GM10266 (cell line): ENCODE measurements around the gene HMOX1.

Experiments used
- DNase-seq: peaks from one replicate; pipeline ENCODE4 v3.0.0; 2012; ENCODE audit errors: extremely low spot score
- TF ChIP-seq, protein P1 (sequence below): IDR thresholded peaks from 2 replicates; pipeline ENCODE4 v1.5.1; 2012; ENCODE audit warnings: mild to moderate bottlenecking, low read depth; ENCODE audit not compliant: control insufficient read depth, insufficient read depth; ENCODE audit errors: missing control alignments

HMOX1 gene

DNA sequence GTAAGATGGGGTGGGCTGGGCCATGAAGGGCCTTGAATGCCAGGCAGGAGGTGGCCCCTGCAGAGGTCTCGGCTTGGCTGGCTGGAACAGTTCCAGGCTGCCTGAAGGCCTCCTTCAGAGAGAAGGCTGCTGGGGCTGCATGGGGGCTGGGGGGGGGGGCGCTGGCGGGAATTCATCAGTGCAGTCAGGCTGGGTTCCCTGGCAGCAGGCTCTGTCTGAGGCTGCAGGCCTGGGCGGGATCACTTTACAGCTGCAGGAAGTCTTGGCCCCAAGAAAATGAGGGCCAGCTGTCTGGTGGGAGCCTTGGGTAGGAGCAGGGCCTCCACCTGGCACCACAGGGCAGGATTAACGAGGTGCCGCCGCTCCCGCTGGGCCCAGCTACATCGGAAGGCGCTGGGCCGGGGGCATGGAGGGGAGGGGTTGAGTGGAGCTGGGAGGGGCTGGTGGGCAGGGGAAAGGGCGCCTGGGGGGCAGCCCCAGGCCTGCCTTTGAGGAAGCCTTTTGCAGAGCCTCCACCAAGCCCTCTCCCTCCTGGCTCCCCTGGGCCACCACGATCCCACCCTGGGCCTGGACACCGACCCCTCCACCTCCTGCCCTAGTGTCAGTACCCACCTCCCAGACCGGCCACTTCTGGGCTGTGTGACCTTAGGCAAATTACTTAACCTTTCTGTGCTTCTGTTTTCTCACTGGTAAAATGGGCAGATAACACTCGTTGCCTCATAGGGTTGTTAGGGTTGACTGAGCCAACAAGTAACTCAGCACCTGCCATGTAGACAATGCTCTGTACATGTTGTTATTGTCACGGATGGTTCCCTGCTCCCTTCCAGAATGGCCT lies 31.0 kb upstream of the HMOX1 start:
- no peak for DNase-seq
- TF ChIP-seq, protein P1, sequence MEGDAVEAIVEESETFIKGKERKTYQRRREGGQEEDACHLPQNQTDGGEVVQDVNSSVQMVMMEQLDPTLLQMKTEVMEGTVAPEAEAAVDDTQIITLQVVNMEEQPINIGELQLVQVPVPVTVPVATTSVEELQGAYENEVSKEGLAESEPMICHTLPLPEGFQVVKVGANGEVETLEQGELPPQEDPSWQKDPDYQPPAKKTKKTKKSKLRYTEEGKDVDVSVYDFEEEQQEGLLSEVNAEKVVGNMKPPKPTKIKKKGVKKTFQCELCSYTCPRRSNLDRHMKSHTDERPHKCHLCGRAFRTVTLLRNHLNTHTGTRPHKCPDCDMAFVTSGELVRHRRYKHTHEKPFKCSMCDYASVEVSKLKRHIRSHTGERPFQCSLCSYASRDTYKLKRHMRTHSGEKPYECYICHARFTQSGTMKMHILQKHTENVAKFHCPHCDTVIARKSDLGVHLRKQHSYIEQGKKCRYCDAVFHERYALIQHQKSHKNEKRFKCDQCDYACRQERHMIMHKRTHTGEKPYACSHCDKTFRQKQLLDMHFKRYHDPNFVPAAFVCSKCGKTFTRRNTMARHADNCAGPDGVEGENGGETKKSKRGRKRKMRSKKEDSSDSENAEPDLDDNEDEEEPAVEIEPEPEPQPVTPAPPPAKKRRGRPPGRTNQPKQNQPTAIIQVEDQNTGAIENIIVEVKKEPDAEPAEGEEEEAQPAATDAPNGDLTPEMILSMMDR: no peak

DNA sequence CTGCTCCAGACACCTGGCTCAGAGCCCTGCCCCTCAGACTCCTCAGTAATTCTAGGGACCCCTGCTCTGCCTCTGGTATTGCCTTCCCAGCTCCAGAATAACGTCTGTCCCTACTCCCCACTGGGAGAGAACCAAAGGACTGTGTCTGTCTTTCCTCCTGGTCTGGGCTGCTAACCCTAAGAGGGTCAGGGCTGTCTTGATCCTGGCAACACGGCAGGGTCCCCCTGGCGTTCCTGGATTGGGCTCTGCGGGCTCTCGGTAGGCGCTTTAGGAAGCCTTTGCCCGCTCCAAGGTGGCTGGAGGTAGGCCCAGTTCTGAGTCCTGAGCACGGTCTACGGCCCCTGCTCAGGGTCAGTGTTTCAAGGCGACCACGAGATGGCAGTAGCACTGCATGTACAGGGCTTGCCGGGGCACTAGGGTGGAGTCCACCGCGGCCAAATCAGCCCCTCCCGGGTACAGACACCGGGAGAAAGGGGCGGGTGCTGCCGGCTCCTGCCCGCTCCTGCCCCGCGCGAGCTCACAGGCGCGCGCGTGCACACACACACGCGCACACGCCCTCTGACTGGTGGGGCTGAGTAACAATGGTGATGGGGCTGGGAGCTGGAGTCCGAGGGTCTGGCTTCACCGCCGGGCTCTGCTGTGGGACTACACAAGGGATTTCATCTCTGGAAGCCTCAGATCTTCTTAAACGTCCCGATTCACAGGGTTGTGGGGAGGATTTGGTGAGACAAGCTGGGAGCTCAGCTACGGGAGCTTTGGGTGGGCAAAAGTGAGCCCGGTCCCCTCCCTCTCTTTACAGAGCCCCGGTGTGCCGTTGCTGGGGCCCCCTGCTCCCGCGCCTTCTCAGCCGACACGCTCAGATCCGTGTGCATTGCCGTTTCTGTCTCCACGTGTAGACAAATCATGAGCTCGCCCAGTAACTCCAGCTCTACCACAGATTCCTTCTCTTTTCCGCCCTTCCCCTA lies 30.1 kb upstream of the HMOX1 start:
- TF ChIP-seq, protein P1: peak; percentile 94
- DNase-seq: peak; percentile 93

DNA sequence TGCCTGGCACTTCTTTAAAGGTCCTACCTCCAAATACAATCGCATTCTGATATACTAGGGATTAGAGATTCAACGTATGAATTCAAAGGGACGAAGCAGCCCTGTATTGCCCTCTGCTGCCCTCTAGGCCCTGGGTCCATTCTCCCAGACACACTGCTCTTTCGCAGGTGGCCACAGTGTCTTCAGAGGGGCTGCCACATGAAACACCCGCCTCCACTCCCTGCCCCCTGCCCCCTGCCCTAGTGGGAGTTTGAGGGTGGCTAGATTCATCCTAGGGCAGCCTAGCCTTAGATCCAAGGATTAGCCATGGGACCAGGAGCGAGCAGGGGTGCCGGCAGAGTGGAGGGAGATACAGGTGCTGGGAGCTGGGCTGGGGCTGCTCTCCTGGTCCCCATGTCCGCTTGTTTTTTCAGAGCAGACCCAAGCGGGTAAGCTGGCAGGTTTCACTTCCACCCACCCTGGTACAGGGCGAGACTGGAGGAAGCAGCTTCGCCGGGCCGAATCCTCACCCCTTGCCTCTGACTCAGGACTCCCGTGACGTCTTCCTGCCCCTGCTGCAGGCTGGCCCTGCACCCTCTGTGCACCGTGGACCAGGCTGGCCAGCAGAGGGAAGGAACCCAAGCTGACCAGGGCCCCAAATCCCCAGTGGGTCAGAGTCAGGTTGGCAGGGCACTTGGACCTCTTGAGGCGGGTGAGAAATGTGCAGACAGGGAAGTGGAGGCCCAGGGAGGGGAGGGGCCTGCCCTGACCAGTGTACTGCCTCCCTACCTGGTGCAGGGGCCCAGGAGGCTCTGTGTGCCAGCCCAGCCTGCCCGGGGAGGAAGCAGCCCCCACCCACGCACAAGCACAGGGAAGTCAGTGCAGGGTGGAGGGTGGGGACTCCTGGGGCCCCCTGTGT lies 28.4 kb upstream of the HMOX1 start:
- peak; percentile 53 for DNase-seq
- TF ChIP-seq, protein P1: peak; percentile 64

DNA sequence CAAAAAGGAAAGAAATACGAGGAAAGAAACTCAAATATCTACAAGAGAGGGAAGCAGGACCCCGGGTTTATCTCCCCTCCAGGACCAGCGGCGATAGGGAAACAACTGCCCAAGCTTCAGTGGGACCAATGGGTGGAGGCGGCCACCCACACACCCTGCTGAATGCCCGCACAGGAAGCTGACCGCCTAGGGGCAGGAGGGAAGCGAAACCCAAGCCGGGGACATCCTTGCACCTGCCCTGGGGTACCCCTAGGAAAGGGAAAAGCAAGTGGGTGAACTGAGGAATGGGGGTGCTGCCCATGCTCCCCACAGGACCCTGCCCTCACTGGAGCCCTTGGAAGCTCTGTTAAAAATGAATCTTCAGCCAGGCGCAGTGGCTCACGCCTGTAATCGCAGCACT lies 27.6 kb upstream of the HMOX1 start:
- DNase-seq: no peak

DNA sequence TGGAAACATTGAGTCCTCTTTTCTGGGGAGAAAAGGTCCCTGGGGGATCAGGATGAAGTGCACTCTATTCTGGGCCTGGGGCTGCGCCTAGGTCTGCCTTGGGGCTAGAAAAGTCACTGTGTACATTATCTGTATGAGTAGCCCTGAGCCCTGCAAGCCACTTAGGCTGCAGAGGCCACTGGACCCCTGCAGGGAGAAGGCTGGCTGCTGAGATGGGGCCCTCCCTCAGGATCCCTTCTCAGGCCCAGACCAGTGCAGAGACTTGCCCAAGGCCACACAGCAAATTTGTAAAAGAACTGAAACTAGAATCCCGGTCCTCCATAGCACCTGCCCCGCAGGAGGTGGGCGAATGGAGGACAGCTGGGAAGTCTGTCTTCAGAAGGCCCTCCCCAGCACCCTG lies 26.8 kb upstream of the HMOX1 start:
- TF ChIP-seq, protein P1: no peak
- DNase-seq: no peak

More for the DNA sequence above, 27.6 kb upstream of the HMOX1 start:
- TF ChIP-seq, protein P1: no peak

DNA sequence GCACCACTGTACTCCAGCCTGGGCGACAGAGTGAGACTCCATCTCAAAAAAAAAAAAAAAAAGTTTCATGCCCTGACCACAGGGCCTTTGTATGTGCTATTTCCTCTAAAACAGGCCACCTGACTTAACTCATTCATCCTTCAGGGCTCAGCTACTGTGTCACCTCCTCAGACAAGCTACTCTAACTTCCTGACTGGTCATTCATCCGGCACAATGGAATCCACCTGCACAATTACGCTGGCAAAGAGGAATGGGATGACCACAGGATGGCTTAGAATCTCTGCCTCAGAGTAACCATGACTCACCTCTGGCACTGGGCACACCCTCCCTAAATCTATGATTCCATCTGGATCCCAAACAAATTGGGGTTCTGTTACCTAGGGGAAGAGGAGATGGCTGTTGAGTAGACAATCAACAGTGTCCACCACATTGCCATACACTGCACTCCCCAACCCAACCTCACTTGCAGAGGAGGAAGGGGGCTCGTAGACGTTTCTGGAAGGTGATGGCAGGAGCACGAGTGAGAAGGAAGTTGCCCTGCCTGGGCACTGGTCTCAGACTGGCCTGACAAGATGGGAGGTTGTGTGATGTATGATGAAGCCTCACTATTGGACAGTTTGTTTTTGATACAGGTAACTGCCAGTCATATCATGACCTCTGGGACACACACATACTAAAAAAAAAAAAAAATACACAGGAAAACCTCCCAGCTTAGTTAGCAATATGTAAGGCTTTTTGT lies 22.8 kb upstream of the HMOX1 start:
- no peak for DNase-seq
- TF ChIP-seq, protein P1: no peak
